PC-3 (cell line): Measurements from ENCODE around the gene SLC24A5. TPM values are rescaled to one million over a fixed set of nuclear protein-coding genes. Genes with fewer than 3 reads are reported as not detected.

ENCODE experiments used
- ATAC-seq: fragments of 200-7000 bp; cut with Tn5 transposase; 2 replicates; pipeline ENCODE4 v1.9.1; 2020; ENCODE audit warnings: mild to moderate bottlenecking, moderate library complexity
- BruUV-seq: library from RNA; stranded (reverse); fragments of 400-500 nt; replicated peaks from 2 replicates; lab custom pipeline; 2021; lab: Mats Ljungman, UMichigan
- CTCF ChIA-PET: fragments of 300-600 bp; sonication (Branson Sonifier 250); formaldehyde crosslinking; loops from one replicate; lab custom pipeline; 2022; ENCODE audit warnings: antibody characterized with exemption; lab: Charles Lee
- POLR2A ChIA-PET: fragments of 300-600 bp; sonication (Branson Sonifier 250); formaldehyde crosslinking; loops from one replicate; lab custom pipeline; 2022; ENCODE audit warnings: antibody characterized with exemption; ENCODE audit not compliant: unreplicated experiment; lab: Charles Lee
- DNase-seq: peaks from one replicate; pipeline ENCODE4 v3.0.0-alpha.2; 2015
- H2AFZ ChIP-seq: fragments of 300-600 bp; sonication (generic); 2 replicates; pipeline ENCODE4 v1.6.0; 2016; ENCODE audit warnings: antibody characterized with exemption, low read length
- H3F3A ChIP-seq: fragments of 300-600 bp; sonication (generic); one replicate; pipeline ENCODE4 v1.6.0; 2017; ENCODE audit warnings: antibody characterized with exemption, low read length, control low read depth, mild to moderate bottlenecking; ENCODE audit not compliant: unreplicated experiment
- H3K27ac ChIP-seq: fragments of 300-600 bp; sonication (generic); 2 replicates; pipeline ENCODE4 v1.5.1; 2016; ENCODE audit warnings: mild to moderate bottlenecking, low read length
- H3K27me3 ChIP-seq: fragments of 300-600 bp; sonication (generic); 2 replicates; pipeline ENCODE4 v1.6.1; 2016; ENCODE audit warnings: low read length, mixed read lengths
- H3K36me3 ChIP-seq: fragments of 300-600 bp; sonication (generic); 2 replicates; pipeline ENCODE4 v1.6.1; 2016; ENCODE audit warnings: low read depth, mixed run types, low read length, mixed read lengths
- H3K4me1 ChIP-seq: fragments of 300-600 bp; sonication (generic); 2 replicates; pipeline ENCODE4 v1.5.1; 2016; ENCODE audit warnings: low read length; ENCODE audit not compliant: insufficient read depth
- H3K4me2 ChIP-seq: fragments of 300-600 bp; sonication (generic); 2 replicates; pipeline ENCODE4 v1.6.0; 2016; ENCODE audit warnings: low read length
- H3K4me3 ChIP-seq: fragments of 300-600 bp; sonication (generic); 2 replicates; pipeline ENCODE4 v1.5.1; 2016; ENCODE audit warnings: mild to moderate bottlenecking, low read length, mixed read lengths
- H3K79me2 ChIP-seq: fragments of 300-600 bp; sonication (generic); 2 replicates; pipeline ENCODE4 v1.6.1; 2017; ENCODE audit warnings: low read length, mixed read lengths
- H3K9ac ChIP-seq: fragments of 300-600 bp; sonication (generic); 2 replicates; pipeline ENCODE4 v1.6.0; 2016; ENCODE audit warnings: mild to moderate bottlenecking, low read length
- H3K9me2 ChIP-seq: fragments of 300-600 bp; sonication (generic); replicated peaks from 2 replicates; pipeline ENCODE4 v1.6.1; 2016; ENCODE audit warnings: mixed run types, low read length, mixed read lengths
- H3K9me3 ChIP-seq: fragments of 300-600 bp; sonication (generic); 2 replicates; pipeline ENCODE4 v1.6.1; 2016; ENCODE audit warnings: low read length, mixed read lengths
- H4K20me1 ChIP-seq: fragments of 300-600 bp; sonication (generic); 2 replicates; pipeline ENCODE4 v1.6.1; 2016; ENCODE audit warnings: low read length, mixed read lengths
- EZH2 ChIP-seq: fragments of 300-600 bp; sonication (generic); IDR thresholded peaks from one replicate; pipeline ENCODE4 v1.6.1; 2017; ENCODE audit warnings: antibody characterized with exemption, mild to moderate bottlenecking, low read length; ENCODE audit not compliant: unreplicated experiment
- EZH2phosphoT487 ChIP-seq: fragments of 300-600 bp; sonication (generic); IDR thresholded peaks from 2 replicates; pipeline ENCODE4 v1.6.1; 2018; ENCODE audit warnings: mild to moderate bottlenecking, antibody characterized with exemption, low read length, borderline replicate concordance
- intact Hi-C: fragments of 100-400 bp; cut with micrococcal nuclease; formaldehyde crosslinking; loops from 2 replicates; pipeline ENCODE4 v1.9.0; 2023
- total RNA-seq: library from RNA; depleted of rRNA; stranded (reverse); fragments of >200 nt; gene quantifications from 2 replicates; pipeline ENCODE4 v1.2.3, GENCODE V29; 2014; rRNA removed
- TF ChIP-seq, protein P1 (sequence below): fragments of 300-600 bp; sonication (generic); conservative IDR thresholded peaks from 2 replicates; pipeline ENCODE4 v1.5.1; 2017; ENCODE audit warnings: antibody characterized with exemption, low read depth, mild to moderate bottlenecking, low read length

The SLC24A5 gene
- total RNA-seq, 1 experiment from 2014 or later = not detected

DNA sequence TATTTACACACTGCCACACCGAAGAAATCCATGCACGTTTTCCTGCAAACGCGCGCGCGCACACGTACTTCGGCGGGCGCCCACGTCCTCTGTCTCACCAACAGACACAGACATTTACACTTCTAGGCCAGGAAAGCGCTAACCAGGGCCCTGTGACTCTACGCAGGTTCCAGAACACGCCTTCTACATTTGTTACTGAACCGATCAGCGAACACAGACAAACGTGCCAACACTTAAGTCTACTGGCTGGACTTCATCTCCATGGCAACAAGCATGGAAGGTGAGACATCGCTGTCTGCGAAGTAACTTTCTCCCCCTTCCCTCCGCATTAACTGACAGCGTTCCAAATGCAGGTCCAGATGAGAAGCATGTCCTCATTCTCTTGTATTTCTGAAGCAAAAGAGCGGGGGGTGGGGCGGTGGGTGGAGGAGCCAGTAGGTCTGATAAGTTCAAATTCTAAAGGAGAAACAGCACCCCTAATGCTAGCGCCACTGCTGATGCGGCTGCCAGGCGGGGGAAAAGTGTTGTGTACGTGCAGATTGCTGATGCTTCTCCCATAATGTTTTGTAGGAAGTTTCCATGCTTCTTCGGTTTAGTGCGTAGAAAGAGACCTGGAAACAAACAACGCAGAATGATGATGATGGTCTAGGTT is 70.9 kb downstream of the SLC24A5 start, which contains the start of gene CTXN2:
Gene CTXN2, plus strand, starts transcription at position 92 of the 652 bp plus-strand sequence. CDS start 9,636 bp downstream, outside the sequence.
- Histone ChIP-seq H3F3A (no peaks in the 10 kb centered on the region), H3K4me1 (no peaks in the 10 kb centered on the region), H4K20me1 (no peaks in the 10 kb centered on the region), H3K36me3 (no peaks in the 10 kb centered on the region), H3K4me3 (no peak within 1 kb of the TSS), H3K9me2 (no peaks in the 10 kb centered on the region), H3K9ac (no peak within 1 kb of the TSS), H3K27ac (no peak within 1 kb of the TSS), H3K9me3 (no peaks in the 10 kb centered on the region), H3K4me2 (no peak within 1 kb of the TSS), H3K27me3 (peaks cover 6% of the 10 kb centered on the region; the same call in 1 of the 2 replicates), H2AFZ (no peak within 1 kb of the TSS), H3K79me2 (no peaks in the 10 kb centered on the region)
- ChIA-PET CTCF (no interaction called here), POLR2A (interaction anchor here (0.6 kb wide), 1 partner anchor 1252 kb away, joined by 3 read pairs; no protein-coding TSS in a partner anchor)
- TF ChIP-seq EZH2phosphoT487 (no peak), EZH2 (no peak)
- TF ChIP-seq, protein P1, sequence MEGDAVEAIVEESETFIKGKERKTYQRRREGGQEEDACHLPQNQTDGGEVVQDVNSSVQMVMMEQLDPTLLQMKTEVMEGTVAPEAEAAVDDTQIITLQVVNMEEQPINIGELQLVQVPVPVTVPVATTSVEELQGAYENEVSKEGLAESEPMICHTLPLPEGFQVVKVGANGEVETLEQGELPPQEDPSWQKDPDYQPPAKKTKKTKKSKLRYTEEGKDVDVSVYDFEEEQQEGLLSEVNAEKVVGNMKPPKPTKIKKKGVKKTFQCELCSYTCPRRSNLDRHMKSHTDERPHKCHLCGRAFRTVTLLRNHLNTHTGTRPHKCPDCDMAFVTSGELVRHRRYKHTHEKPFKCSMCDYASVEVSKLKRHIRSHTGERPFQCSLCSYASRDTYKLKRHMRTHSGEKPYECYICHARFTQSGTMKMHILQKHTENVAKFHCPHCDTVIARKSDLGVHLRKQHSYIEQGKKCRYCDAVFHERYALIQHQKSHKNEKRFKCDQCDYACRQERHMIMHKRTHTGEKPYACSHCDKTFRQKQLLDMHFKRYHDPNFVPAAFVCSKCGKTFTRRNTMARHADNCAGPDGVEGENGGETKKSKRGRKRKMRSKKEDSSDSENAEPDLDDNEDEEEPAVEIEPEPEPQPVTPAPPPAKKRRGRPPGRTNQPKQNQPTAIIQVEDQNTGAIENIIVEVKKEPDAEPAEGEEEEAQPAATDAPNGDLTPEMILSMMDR = no peak
- ATAC-seq (no peak), DNase-seq (no peak)
- no TSS peak for BruUV-seq
- intact Hi-C loops = no loop called here

Other genes starting within 250 kb of the SLC24A5 start
- gene MYEF2, start 57.3 kb downstream of the SLC24A5 start, total RNA-seq = 7.0 and 18.8 TPM in 2 replicates
- gene CTXN2, start 70.7 kb downstream of the SLC24A5 start, total RNA-seq = not detected in 2 replicates
- not detected in 2 replicates for gene SLC12A1, start 85.3 kb downstream of the SLC24A5 start, total RNA-seq
- gene DUT, start 210.4 kb downstream of the SLC24A5 start, total RNA-seq = 76.9 and 85.2 TPM in 2 replicates